Mesenchymal stem cell (in vitro differentiated cells and primary cell): Measurements from ENCODE around the gene TMEM63A.
A peak's percentile ranks its signal among the peaks of the same experiment; 100 is the strongest.

ENCODE experiments used
- DNase-seq: peaks from one replicate; pipeline ENCODE4 v3.0.0-alpha.2; 2013
- H2AFZ ChIP-seq: one replicate; pipeline ENCODE4 v1.6.1; 2013; ENCODE audit warnings: low read depth, mild to moderate bottlenecking, control low read depth, inconsistent platforms, low read length, moderate library complexity
- H2AK5ac ChIP-seq: 2 replicates; pipeline ENCODE4 v1.6.1; 2013; ENCODE audit warnings: low read length, moderate library complexity, mild to moderate bottlenecking, inconsistent platforms; ENCODE audit not compliant: severe bottlenecking
- H2BK120ac ChIP-seq: one replicate; pipeline ENCODE4 v1.6.1; 2013; ENCODE audit warnings: low read depth, mild to moderate bottlenecking, inconsistent platforms, low read length, moderate library complexity
- H2BK12ac ChIP-seq, 2 experiments: one replicate each; pipeline ENCODE4 v1.6.1; 2013; ENCODE audit warnings: inconsistent platforms in 2 of 2, low read length in 2 of 2, mild to moderate bottlenecking in 2 of 2, moderate library complexity in 2 of 2, control low read depth in 1 of 2
- H2BK15ac ChIP-seq: one replicate; pipeline ENCODE4 v1.6.1; 2013; ENCODE audit warnings: mild to moderate bottlenecking, low read depth, inconsistent platforms; ENCODE audit not compliant: poor library complexity, severe bottlenecking
- H2BK5ac ChIP-seq: 2 replicates; pipeline ENCODE4 v1.6.1; 2013; ENCODE audit warnings: low read depth, mild to moderate bottlenecking, low read length, control low read depth, inconsistent platforms; ENCODE audit not compliant: poor library complexity, severe bottlenecking
- H3K14ac ChIP-seq, 2 experiments: one replicate each; pipeline ENCODE4 v1.6.1; 2013; ENCODE audit warnings: inconsistent platforms in 2 of 2, low read length in 2 of 2, control low read depth in 1 of 2, mild to moderate bottlenecking in 1 of 2, moderate library complexity in 1 of 2
- H3K18ac ChIP-seq, 2 experiments: one replicate each; pipeline ENCODE4 v1.6.1; 2013; ENCODE audit warnings: inconsistent platforms in 2 of 2, low read length in 2 of 2, control low read depth in 1 of 2, low read depth in 1 of 2, mild to moderate bottlenecking in 1 of 2
- H3K23ac ChIP-seq, 2 experiments: one replicate each; pipeline ENCODE4 v1.6.1; 2013; ENCODE audit warnings: inconsistent platforms in 2 of 2, low read length in 2 of 2, mild to moderate bottlenecking in 2 of 2, moderate library complexity in 2 of 2, control low read depth in 1 of 2
- H3K27ac ChIP-seq: 2 replicates; pipeline ENCODE4 v1.5.1; 2013; ENCODE audit warnings: mild to moderate bottlenecking, moderate library complexity, low read length, control low read depth, inconsistent platforms; ENCODE audit not compliant: poor library complexity, severe bottlenecking
- H3K27me3 ChIP-seq, 2 experiments: 2 replicates each; pipeline versions ENCODE4 v1.6.1 to v1.7.0; 2013; ENCODE audit warnings: low read length in 2 of 2, mild to moderate bottlenecking in 2 of 2, moderate library complexity in 2 of 2, control low read depth in 1 of 2, inconsistent platforms in 1 of 2; ENCODE audit not compliant: control insufficient read depth in 1 of 2, insufficient read depth in 1 of 2
- H3K36me3 ChIP-seq, 2 experiments: 2 replicates each; pipeline versions ENCODE4 v1.6.1 to v1.7.0; 2013; ENCODE audit warnings: low read length in 2 of 2, control low read depth in 1 of 2, inconsistent platforms in 1 of 2, low read depth in 1 of 2, mild to moderate bottlenecking in 1 of 2; ENCODE audit not compliant: insufficient read depth in 2 of 2, control insufficient read depth in 1 of 2
- H3K4ac ChIP-seq, 2 experiments: one replicate each; pipeline ENCODE4 v1.6.1; 2013; ENCODE audit warnings: inconsistent platforms in 2 of 2, low read length in 2 of 2, mild to moderate bottlenecking in 2 of 2, moderate library complexity in 2 of 2, control low read depth in 1 of 2, low read depth in 1 of 2
- H3K4me1 ChIP-seq: 2 replicates; pipeline ENCODE4 v1.6.1; 2013; ENCODE audit warnings: low read depth, low read length, control low read depth; ENCODE audit not compliant: control insufficient read depth, insufficient read depth
- H3K4me2 ChIP-seq: 2 replicates; pipeline ENCODE4 v1.6.1; 2013; ENCODE audit warnings: low read length, mild to moderate bottlenecking, inconsistent platforms; ENCODE audit not compliant: poor library complexity, severe bottlenecking
- H3K4me3 ChIP-seq, 2 experiments: 2 replicates each; pipeline versions ENCODE4 v1.5.1 to v1.7.0; 2013; ENCODE audit warnings: low read length in 2 of 2, mild to moderate bottlenecking in 2 of 2, control low read depth in 1 of 2, low read depth in 1 of 2; ENCODE audit not compliant: insufficient read depth in 1 of 2
- H3K79me1 ChIP-seq: replicated peaks from 2 replicates; pipeline ENCODE4 v1.6.1; 2013; ENCODE audit warnings: mild to moderate bottlenecking, control low read depth, low read length, inconsistent platforms; ENCODE audit not compliant: poor library complexity, severe bottlenecking
- H3K9ac ChIP-seq: 2 replicates; pipeline ENCODE4 v1.7.0; 2013; ENCODE audit warnings: mild to moderate bottlenecking, low read length, moderate library complexity
- H3K9me3 ChIP-seq: 2 replicates; pipeline ENCODE4 v1.7.0; 2013; ENCODE audit warnings: mild to moderate bottlenecking, low read length; ENCODE audit not compliant: control insufficient read depth
- H4K8ac ChIP-seq: one replicate; pipeline ENCODE4 v1.6.1; 2013; ENCODE audit warnings: inconsistent platforms, mild to moderate bottlenecking, low read length, moderate library complexity
- H4K91ac ChIP-seq: one replicate; pipeline ENCODE4 v1.6.1; 2013; ENCODE audit warnings: mild to moderate bottlenecking, low read length, inconsistent platforms
- WGBS: methylation state at CpG from one replicate; pipeline ENCODE4 v1.1.7; 2013; ENCODE audit warnings: mixed read lengths; 5-methylcytosine and 5-hydroxymethylcytosine counted together

TMEM63A gene

GRCh38 chr1:225908013-225908640 lies 25.9 kb upstream of the TMEM63A start:
- H3K23ac ChIP-seq = no peak overlapping the region
- H3K14ac ChIP-seq = no peak overlapping the region
- no peak overlapping the region for H2AFZ ChIP-seq
- peaks cover 0 to 2% of the 10 kb centered on the region in 2 experiments for H3K36me3 ChIP-seq
- no peak overlapping the region for H2AK5ac ChIP-seq
- H3K4me1 ChIP-seq = peaks cover 2% of the 10 kb centered on the region
- H3K9me3 ChIP-seq = no peaks in the 10 kb centered on the region
- H3K4me3 ChIP-seq = no peak overlapping the region
- H3K79me1 ChIP-seq = no peaks in the 10 kb centered on the region
- no peak overlapping the region for H2BK5ac ChIP-seq
- DNase-seq = no peak
- no peak overlapping the region for H4K91ac ChIP-seq
- WGBS = 88% methylated on average over 5 of the region's 5 CpGs
- H3K4ac ChIP-seq = no peak overlapping the region
- H2BK12ac ChIP-seq = no peak overlapping the region
- H2BK120ac ChIP-seq = no peak overlapping the region
- no peak overlapping the region for H4K8ac ChIP-seq
- H3K27ac ChIP-seq = no peak overlapping the region
- no peak overlapping the region for H3K9ac ChIP-seq
- H3K18ac ChIP-seq = no peak overlapping the region
- no peak overlapping the region for H3K4me2 ChIP-seq
- no peak overlapping the region for H2BK15ac ChIP-seq
- H3K27me3 ChIP-seq = peaks cover 0 to 2% of the 10 kb centered on the region in 2 experiments

- Histone ChIP-seq H3K18ac (no peak overlapping the region), H4K91ac (no peak overlapping the region), H3K27ac (no peak overlapping the region), H4K8ac (no peak overlapping the region), H3K4ac (no peak overlapping the region), H2AK5ac (no peak overlapping the region), H2BK120ac (no peak overlapping the region), H2AFZ (no peak overlapping the region), H2BK12ac (no peak overlapping the region), H3K4me1 (peaks cover 2% of the 10 kb centered on the region), H3K36me3 (no peaks in the 10 kb centered on the region), H3K14ac (no peak overlapping the region), H3K9me3 (no peaks in the 10 kb centered on the region), H2BK5ac (no peak overlapping the region), H3K27me3 (peaks cover 0 to 2% of the 10 kb centered on the region in 2 experiments), H2BK15ac (no peak overlapping the region), H3K4me3 (no peak overlapping the region), H3K9ac (no peak overlapping the region), H3K4me2 (no peak overlapping the region), H3K23ac (no peak overlapping the region), H3K79me1 (no peaks in the 10 kb centered on the region)
- DNase-seq = no peak
- WGBS = 91% methylated on average over 7 of the region's 7 CpGs
Observed at GRCh38 chr1:225907341-225907740, 25.2 kb upstream of the TMEM63A start.

- no peaks in the 10 kb centered on the region for H3K36me3 ChIP-seq
Observed at GRCh38 chr1:225906467-225906866, 24.3 kb upstream of the TMEM63A start.

GRCh38 chr1:225903623-225904022 lies 21.4 kb upstream of the TMEM63A start:
- Histone ChIP-seq H3K4me1 (peaks cover 4% of the 10 kb centered on the region), H3K36me3 (no peaks in the 10 kb centered on the region), H3K79me1 (no peaks in the 10 kb centered on the region), H3K27ac (no peak overlapping the region), H3K9me3 (no peaks in the 10 kb centered on the region), H2BK12ac (no peak overlapping the region), H3K4ac (no peak overlapping the region), H3K14ac (no peak overlapping the region), H3K27me3 (peaks cover 0 to 2% of the 10 kb centered on the region in 2 experiments), H4K91ac (peak overlapping the region; percentile 9), H3K9ac (no peak overlapping the region), H3K18ac (no peak overlapping the region), H2AFZ (no peak overlapping the region), H2BK120ac (no peak overlapping the region), H2AK5ac (no peak overlapping the region), H3K4me2 (no peak overlapping the region), H3K4me3 (no peak overlapping the region), H4K8ac (no peak overlapping the region), H2BK15ac (no peak overlapping the region), H3K23ac (peak overlapping the region in 1 of 2 experiments; percentile 36), H2BK5ac (no peak overlapping the region)
- no peak for DNase-seq
- 87% methylated on average over 4 of the region's 4 CpGs for whole genome bisulfite sequencing

More at GRCh38 chr1:225906467-225906866, 24.3 kb upstream of the TMEM63A start:
- Histone ChIP-seq H2BK15ac (no peak overlapping the region), H3K4ac (no peak overlapping the region), H3K14ac (no peak overlapping the region), H3K4me1 (peaks cover 2% of the 10 kb centered on the region), H2AK5ac (no peak overlapping the region), H2AFZ (no peak overlapping the region), H2BK12ac (no peak overlapping the region), H2BK5ac (no peak overlapping the region), H2BK120ac (no peak overlapping the region), H4K91ac (no peak overlapping the region), H3K4me3 (no peak overlapping the region), H3K27ac (no peak overlapping the region), H3K79me1 (no peaks in the 10 kb centered on the region), H3K23ac (no peak overlapping the region), H3K9me3 (no peaks in the 10 kb centered on the region), H3K18ac (no peak overlapping the region), H4K8ac (no peak overlapping the region), H3K9ac (no peak overlapping the region), H3K27me3 (peaks cover 0 to 2% of the 10 kb centered on the region in 2 experiments), H3K4me2 (no peak overlapping the region)
- WGBS = 88% methylated on average over 6 of the region's 6 CpGs
- no peak for DNase-seq
